Transverse colon (tissue), 4 donors: ENCODE measurements around the gene NIT1.

Experiments
- CTCF ChIP-seq, 5 experiments: fragments of 200-600 bp in 3 of 5; fragments of 450-650 bp in 2 of 5; sonication (generic) in 3 of 5; IDR thresholded peaks; 1 replicate in 2 of 5; 2 replicates in 3 of 5; pipeline ENCODE4 v1.5.1; 2016 to 2017; ENCODE audit warnings: antibody characterized with exemption in 5 of 5, inconsistent platforms in 3 of 5, mild to moderate bottlenecking in 2 of 5, moderate library complexity in 1 of 5
- EP300 ChIP-seq: sonication (generic); formaldehyde crosslinking; IDR thresholded peaks from one replicate; pipeline ENCODE4 v1.6.1; 2017; ENCODE audit warnings: antibody characterized with exemption, low read depth
- POLR2A ChIP-seq: fragments of 450-650 bp; IDR thresholded peaks from one replicate; pipeline ENCODE4 v1.6.1; 2016; ENCODE audit warnings: antibody characterized with exemption, mild to moderate bottlenecking, moderate library complexity
- POLR2AphosphoS5 ChIP-seq, 3 donors: sonication (generic); formaldehyde crosslinking; IDR thresholded peaks; one replicate each; pipeline ENCODE4 v1.6.1; 2016; ENCODE audit warnings: antibody characterized with exemption in 3 of 3

DNA sequence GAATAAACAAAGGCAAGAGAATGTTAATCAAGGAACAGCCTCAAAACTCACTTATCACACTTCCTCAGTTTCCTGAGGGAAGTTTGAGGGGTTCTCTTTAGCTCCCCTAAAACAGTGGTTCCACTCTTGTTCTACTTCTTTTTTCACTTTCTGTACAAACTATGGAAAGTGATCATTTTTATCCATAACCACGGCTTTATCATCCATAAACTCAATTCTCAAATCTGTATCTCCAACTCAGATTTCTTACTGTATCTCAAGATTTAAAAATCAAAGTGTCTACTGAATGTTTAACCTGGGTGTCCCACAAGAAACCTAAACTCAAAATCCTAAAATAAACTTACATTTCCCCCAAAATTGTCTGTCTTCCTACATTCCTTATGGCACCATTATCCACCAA lies 4.0 kb upstream of the NIT1 start:
- TF ChIP-seq CTCF (IDR thresholded peaks at IDR 0.05) (no peak), POLR2AphosphoS5 (IDR thresholded peaks at IDR 0.05) (no peak), EP300 (no peak), POLR2A (no peak)
